Heart right ventricle (tissue), 16 donors: ENCODE results near the gene PC. TPM values are rescaled to one million over a fixed set of nuclear protein-coding genes. Genes with fewer than 3 reads are reported as not detected.

ENCODE experiments used
- ATAC-seq, 8 donors: fragments of 200-7000 bp; cut with Tn5 transposase; one replicate each; pipeline ENCODE4 v1.9.1; 2020; ENCODE audit warnings: mild to moderate bottlenecking in 8 of 8, moderate library complexity in 8 of 8, moderate number of reproducible peaks in 1 of 8
- DNase-seq, 2 donors: peaks; one replicate each; pipeline ENCODE4 v3.0.0-alpha.2; 2020
- H3K27ac ChIP-seq, 10 donors: fragments of 200-600 bp; sonication (generic) in 2 of 10; one replicate each; pipeline versions ENCODE4 v1.5.0 to v1.8.0; 2020 to 2022; ENCODE audit warnings: mild to moderate bottlenecking in 3 of 10
- H3K27me3 ChIP-seq, 7 donors: fragments of 200-600 bp; one replicate each; pipeline ENCODE4 v1.8.0; 2021 to 2022; ENCODE audit warnings: mild to moderate bottlenecking in 2 of 7
- H3K36me3 ChIP-seq, 9 donors: fragments of 200-600 bp; sonication (generic) in 1 of 9; one replicate each; pipeline versions ENCODE4 v1.5.0 to v1.8.0; 2020 to 2022; ENCODE audit warnings: mild to moderate bottlenecking in 2 of 9
- H3K4me1 ChIP-seq, 9 donors: fragments of 200-600 bp; sonication (generic) in 1 of 9; one replicate each; pipeline versions ENCODE4 v1.5.0 to v1.8.0; 2020 to 2022; ENCODE audit warnings: mild to moderate bottlenecking in 4 of 9
- H3K4me3 ChIP-seq, 10 donors: fragments of 200-600 bp; sonication (generic) in 2 of 10; one replicate each; pipeline versions ENCODE4 v1.5.0 to v1.8.0; 2020 to 2022; ENCODE audit warnings: mild to moderate bottlenecking in 7 of 10, moderate library complexity in 2 of 10
- H3K9me3 ChIP-seq, 11 donors: fragments of 200-600 bp in 10 of 11; sonication (generic) in 2 of 11; one replicate each; pipeline versions ENCODE4 v1.5.0 to v1.8.0; 2013 to 2022; ENCODE audit warnings: mild to moderate bottlenecking in 2 of 11, control low read depth in 1 of 11, moderate library complexity in 1 of 11
- WGBS, 2 donors: extraction: QIAGEN DNeasy Blood & Tissue Kit; methylation state at CpG; one replicate each; pipeline ENCODE4 v1.1.7; 2013; ENCODE audit warnings: inconsistent platforms in 1 of 2; 5-methylcytosine and 5-hydroxymethylcytosine counted together
- intact Hi-C, 10 donors: fragments of 100-400 bp; cut with DNase I; formaldehyde crosslinking; loops; one replicate each; pipeline versions ENCODE4 v1.11.1 to v1.14.2; 2022
- polyA plus RNA-seq, 2 donors: library from polyadenylated mRNA; stranded (reverse); fragments of 200-250 nt; gene quantifications; one replicate each; pipeline ENCODE4 v1.2.3, GENCODE V29; 2013
- total RNA-seq, 10 donors: library from RNA; stranded (reverse); fragmentation: NEBNext Ultra II Directional in 3 of 10; extraction: Animal tissue kit (Norgen Biotek cat#: 25700) in 3 of 10; gene quantifications; one replicate each; pipeline versions ENCODE4 v1.2.1 to v1.2.4, GENCODE V29; 2021 to 2023
- TF ChIP-seq, protein P1 (sequence below), 9 donors: fragments of 200-600 bp; sonication (generic) in 2 of 9; IDR thresholded peaks; one replicate each; pipeline versions ENCODE4 v1.5.0 to v1.8.0; 2021 to 2022; ENCODE audit warnings: antibody characterized with exemption in 9 of 9, mild to moderate bottlenecking in 5 of 9, moderate library complexity in 1 of 9
- donor health status: Arrhythmogenic right ventricular cardiomyopathy.
- donor health status: ischemic (EF 13 %, LVEDD 7.1; RV severe dilation, severe dysfunction).
- donor health status: healthy with polysubstance abuse.
- donor health status: DM: no; HTN: yes; CAD: no.
- donor health status: DM: no; HTN: no; CAD: no.
- donor health status: ischemic (EF 25% LVEDD 6.9; RV normal size, moderate dysfunction).
- donor health status: ischemic (EF 25% LVEDD 5.7; RV mildly dilated, moderate dysfunction).
- donor health status: healthy.
- donor health status: DM: yes; HTN: yes; CAD: no.
- donor health status: Ischemic cardiomyopathy.
- donor health status: ischemic (EF 35%, LVEDD 5.7; RV mildly dilated, moderate dysfunction).
- donor health status: nonischemic (EF 11% LVEDD 7.7; RV severe dilation, severe dysfunction).
- donor health status: DM: yes; HTN: yes; CAD: no.
- donor health status: PGD.
- donor health status: ischemic (EF 29% LVEDD 5.4; RV normal size, mild dysfunction).
- donor health status: nonischemic (EF 23%, LVEDD 6.1; RV moderate dilation, normal function).

PC gene
- total and polyA plus RNA-seq, 12 donors, result 6.8 to 26.0 (median 11.2) TPM

DNA sequence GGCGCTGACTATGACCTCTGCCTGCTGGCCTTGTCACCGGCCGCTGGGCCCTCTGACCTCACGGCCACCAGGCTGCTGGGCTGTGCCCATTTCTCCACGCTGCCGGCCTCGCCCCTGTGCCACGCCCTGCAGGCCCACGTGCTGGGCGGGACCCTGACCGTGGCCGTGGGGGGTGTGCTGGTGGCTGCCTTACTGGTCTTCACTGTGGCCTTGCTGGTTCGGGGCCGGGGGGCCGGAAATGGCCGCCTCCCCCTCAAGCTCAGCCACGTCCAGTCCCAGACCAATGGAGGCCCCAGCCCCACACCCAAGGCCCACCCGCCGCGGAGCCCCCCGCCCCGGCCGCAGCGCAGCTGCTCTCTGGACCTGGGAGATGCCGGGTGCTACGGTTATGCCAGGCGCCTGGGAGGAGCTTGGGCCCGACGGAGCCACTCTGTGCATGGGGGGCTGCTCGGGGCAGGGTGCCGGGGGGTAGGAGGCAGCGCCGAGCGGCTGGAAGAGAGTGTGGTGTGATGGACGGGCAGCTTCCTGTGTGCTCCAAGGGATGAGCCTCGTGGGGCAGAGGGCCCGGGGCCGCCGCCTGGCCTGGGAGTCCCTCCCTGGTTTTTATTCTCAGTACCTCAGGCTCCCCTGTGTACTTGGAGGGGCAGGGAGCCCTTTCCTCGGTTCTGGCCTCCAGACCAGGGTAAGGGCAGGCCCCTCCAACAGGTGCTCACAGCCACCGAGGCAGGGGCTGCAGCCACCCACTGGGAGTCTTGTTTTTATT, 98.3 kb downstream of the PC start:
- Histone ChIP-seq H3K27me3 (no peaks in the 10 kb centered on the region), H3K4me3 (no peak overlapping the region), H3K27ac (no peak overlapping the region), H3K4me1 (peaks cover 0 to 15% (median 10%) of the 10 kb centered on the region in 9 donors), H3K36me3 (peaks cover 0 to 12% (median 0%) of the 10 kb centered on the region in 9 donors), H3K9me3 (no peaks in the 10 kb centered on the region)
- TF ChIP-seq, protein P1, sequence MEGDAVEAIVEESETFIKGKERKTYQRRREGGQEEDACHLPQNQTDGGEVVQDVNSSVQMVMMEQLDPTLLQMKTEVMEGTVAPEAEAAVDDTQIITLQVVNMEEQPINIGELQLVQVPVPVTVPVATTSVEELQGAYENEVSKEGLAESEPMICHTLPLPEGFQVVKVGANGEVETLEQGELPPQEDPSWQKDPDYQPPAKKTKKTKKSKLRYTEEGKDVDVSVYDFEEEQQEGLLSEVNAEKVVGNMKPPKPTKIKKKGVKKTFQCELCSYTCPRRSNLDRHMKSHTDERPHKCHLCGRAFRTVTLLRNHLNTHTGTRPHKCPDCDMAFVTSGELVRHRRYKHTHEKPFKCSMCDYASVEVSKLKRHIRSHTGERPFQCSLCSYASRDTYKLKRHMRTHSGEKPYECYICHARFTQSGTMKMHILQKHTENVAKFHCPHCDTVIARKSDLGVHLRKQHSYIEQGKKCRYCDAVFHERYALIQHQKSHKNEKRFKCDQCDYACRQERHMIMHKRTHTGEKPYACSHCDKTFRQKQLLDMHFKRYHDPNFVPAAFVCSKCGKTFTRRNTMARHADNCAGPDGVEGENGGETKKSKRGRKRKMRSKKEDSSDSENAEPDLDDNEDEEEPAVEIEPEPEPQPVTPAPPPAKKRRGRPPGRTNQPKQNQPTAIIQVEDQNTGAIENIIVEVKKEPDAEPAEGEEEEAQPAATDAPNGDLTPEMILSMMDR (IDR thresholded peaks at IDR 0.05), result no peak
- DNase-seq, result no peak
- intact Hi-C loops, result loop anchor here in 1 of 10 donors (5.0 kb wide), 1 partner anchor 97 kb away; the partner anchor contains the start of gene PC
- no peak for ATAC-seq
- WGBS, 2 donors, result 90 to 91% methylated on average over 31 to 41 of the region's 41 CpGs

DNA sequence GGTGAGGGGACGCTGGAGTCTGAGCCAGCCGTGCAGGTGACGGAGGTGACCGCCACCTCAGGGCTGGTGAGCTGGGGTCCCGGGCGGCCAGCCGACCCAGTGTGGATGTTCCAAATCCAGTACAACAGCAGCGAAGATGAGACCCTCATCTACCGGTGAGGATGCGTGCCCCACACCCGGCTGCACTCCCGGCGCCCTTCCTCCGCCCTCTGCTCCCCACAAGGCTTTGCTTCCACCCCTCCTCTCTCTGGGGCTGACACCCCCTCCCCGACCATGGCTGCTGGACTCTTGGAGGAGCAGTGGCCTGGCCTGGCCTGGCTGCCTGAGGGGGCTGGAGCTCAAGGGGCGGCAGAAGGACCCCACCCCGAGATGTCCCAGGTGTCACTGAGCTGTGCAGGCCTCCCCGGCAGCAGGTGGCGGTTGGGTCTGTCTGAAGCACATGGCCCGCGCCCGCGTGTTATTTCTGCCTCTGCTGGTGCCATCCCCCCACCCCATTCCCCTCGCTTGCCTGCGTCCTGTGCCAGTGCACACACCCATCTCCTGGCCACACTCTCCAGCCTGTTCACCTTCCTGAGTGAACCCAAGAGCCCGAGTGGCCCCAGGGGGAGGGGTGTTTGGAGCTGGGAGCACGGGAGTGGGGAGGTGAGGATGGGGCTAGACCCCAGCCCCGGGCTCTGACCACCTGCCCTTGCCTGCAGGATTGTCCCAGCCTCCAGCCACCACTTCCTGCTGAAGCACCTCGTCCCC, 99.1 kb downstream of the PC start:
- H3K36me3 ChIP-seq, result peaks cover 0 to 12% (median 0%) of the 10 kb centered on the region in 9 donors
- DNase-seq, result no peak
- no peaks in the 10 kb centered on the region for H3K27me3 ChIP-seq
- no peak overlapping the region for H3K4me3 ChIP-seq
- WGBS, 2 donors, result 90 to 91% methylated on average over 29 of the region's 29 CpGs
- peaks cover 0 to 15% (median 10%) of the 10 kb centered on the region in 9 donors for H3K4me1 ChIP-seq
- ATAC-seq, result no peak
- no peak overlapping the region for H3K27ac ChIP-seq
- intact Hi-C loops, result loop anchor here in 1 of 10 donors (5.0 kb wide), 1 partner anchor 98 kb away; the partner anchor contains the start of gene PC
- H3K9me3 ChIP-seq, result no peaks in the 10 kb centered on the region
- TF ChIP-seq, protein P1 (IDR thresholded peaks at IDR 0.05), result no peak

DNA sequence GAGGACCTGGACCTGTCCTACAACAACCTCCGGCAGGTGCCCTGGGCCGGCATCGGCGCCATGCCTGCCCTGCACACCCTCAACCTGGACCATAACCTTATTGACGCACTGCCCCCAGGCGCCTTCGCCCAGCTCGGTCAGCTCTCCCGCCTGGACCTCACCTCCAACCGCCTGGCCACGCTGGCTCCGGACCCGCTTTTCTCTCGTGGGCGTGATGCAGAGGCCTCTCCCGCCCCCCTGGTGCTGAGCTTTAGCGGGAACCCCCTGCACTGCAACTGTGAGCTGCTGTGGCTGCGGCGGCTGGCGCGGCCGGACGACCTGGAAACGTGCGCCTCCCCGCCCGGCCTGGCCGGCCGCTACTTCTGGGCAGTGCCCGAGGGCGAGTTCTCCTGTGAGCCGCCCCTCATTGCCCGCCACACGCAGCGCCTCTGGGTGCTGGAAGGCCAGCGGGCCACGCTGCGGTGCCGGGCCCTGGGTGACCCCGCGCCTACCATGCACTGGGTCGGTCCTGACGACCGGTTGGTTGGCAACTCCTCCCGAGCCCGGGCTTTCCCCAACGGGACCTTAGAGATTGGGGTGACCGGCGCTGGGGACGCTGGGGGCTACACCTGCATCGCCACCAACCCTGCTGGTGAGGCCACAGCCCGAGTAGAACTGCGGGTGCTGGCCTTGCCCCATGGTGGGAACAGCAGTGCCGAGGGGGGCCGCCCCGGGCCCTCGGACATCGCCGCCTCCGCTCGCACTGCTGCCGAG, 99.8 kb downstream of the PC start:
- TF ChIP-seq, protein P1 (IDR thresholded peaks at IDR 0.05), result no peak
- ATAC-seq (no peak), DNase-seq (no peak)
- Histone ChIP-seq H3K4me3 (no peak overlapping the region), H3K27me3 (no peaks in the 10 kb centered on the region), H3K9me3 (no peaks in the 10 kb centered on the region), H3K27ac (no peak overlapping the region), H3K36me3 (peaks cover 0 to 12% (median 0%) of the 10 kb centered on the region in 9 donors), H3K4me1 (peaks cover 0 to 15% (median 10%) of the 10 kb centered on the region in 9 donors)
- intact Hi-C loops, result loop anchor here in 1 of 10 donors (5.0 kb wide), 1 partner anchor 99 kb away; the partner anchor contains the start of gene PC
- WGBS, 2 donors, result 97% methylated on average over 62 of the region's 62 CpGs

DNA sequence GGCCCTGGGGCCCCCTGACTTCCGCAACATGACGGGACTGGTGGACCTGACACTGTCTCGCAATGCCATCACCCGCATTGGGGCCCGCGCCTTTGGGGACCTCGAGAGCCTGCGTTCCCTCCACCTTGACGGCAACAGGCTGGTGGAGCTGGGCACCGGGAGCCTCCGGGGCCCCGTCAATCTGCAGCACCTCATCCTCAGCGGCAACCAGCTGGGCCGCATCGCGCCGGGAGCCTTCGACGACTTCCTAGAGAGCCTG, 100.3 kb downstream of the PC start:
- ATAC-seq (no peak), DNase-seq (no peak)
- H3K36me3 ChIP-seq, result peaks cover 0 to 12% (median 0%) of the 10 kb centered on the region in 9 donors
- no peaks in the 10 kb centered on the region for H3K9me3 ChIP-seq
- H3K4me1 ChIP-seq, result peaks cover 0 to 15% (median 10%) of the 10 kb centered on the region in 9 donors
- intact Hi-C loops, result loop anchor here in 2 of 10 donors (2.0 to 5.0 kb wide), 2 partner anchors 99 to 101 kb away; partner anchors contain the start of gene PC (in 2 of the 2)
- H3K27ac ChIP-seq, result peak overlapping the region in 1 of 10 donors; percentile 31
- no peaks in the 10 kb centered on the region for H3K27me3 ChIP-seq
- TF ChIP-seq, protein P1 (IDR thresholded peaks at IDR 0.05), result no peak
- 94 to 97% methylated on average over 19 of the region's 19 CpGs for WGBS, 2 donors
- H3K4me3 ChIP-seq, result peak overlapping the region in 1 of 10 donors; percentile 78
